Fibroblast of mammary gland (primary cell): Measurements from ENCODE around the gene IFIT3.

Experiments used
- DNase-seq: peaks from one replicate; pipeline ENCODE4 v3.0.0-alpha.2; 2010; ENCODE audit warnings: low read depth
- H3K4me3 ChIP-seq: 2 replicates; pipeline ENCODE4 v1.5.1; 2011; ENCODE audit warnings: low read depth, mild to moderate bottlenecking, low read length, moderate library complexity; ENCODE audit not compliant: control insufficient read depth
- TF ChIP-seq, protein P1 (sequence below): conservative IDR thresholded peaks from 2 replicates; pipeline ENCODE4 v1.5.1; 2011; ENCODE audit warnings: low read depth, low read length, inconsistent platforms; ENCODE audit not compliant: control insufficient read depth, insufficient read depth

Gene IFIT3

DNA sequence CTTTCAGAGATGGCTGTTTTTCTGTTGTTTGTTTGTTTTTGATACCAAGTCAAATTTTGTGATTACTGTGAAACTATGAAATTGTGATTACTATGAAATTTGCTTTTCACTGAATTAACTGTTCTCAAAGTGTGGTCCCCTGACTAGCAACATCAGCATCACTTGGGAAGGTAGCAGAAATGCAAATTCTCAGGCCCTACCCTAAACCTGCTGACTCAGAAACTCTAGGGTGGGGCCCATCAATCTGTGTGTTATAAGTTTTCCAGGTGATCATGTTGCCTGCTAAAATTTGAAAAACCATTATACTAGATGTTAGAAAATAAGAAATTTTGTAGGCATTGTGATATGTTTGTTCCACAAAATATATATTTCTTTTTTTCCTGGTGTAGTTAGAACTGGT is 51.3 kb downstream of the IFIT3 start:
- no peak for DNase-seq
- no peak overlapping the region for H3K4me3 ChIP-seq
- TF ChIP-seq, protein P1, sequence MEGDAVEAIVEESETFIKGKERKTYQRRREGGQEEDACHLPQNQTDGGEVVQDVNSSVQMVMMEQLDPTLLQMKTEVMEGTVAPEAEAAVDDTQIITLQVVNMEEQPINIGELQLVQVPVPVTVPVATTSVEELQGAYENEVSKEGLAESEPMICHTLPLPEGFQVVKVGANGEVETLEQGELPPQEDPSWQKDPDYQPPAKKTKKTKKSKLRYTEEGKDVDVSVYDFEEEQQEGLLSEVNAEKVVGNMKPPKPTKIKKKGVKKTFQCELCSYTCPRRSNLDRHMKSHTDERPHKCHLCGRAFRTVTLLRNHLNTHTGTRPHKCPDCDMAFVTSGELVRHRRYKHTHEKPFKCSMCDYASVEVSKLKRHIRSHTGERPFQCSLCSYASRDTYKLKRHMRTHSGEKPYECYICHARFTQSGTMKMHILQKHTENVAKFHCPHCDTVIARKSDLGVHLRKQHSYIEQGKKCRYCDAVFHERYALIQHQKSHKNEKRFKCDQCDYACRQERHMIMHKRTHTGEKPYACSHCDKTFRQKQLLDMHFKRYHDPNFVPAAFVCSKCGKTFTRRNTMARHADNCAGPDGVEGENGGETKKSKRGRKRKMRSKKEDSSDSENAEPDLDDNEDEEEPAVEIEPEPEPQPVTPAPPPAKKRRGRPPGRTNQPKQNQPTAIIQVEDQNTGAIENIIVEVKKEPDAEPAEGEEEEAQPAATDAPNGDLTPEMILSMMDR, result no peak

DNA sequence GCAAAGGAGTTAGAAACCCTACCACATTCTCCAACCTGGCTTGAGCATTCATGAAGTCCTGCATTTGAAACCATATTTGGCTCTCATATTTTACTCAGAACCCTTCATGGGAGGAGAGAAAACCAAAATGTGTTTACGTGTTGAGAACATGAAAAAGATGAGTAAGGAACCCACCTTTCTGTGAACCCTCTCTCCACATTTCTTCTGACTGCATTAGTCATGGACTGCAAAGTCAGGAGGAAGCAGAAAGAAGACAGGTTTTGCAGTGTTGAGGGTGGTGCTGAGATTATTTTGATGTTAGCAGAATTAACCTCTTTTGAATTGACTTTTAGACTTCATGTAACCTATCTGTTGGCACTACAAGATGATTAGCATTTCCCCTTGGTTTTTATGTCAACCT is 55.0 kb downstream of the IFIT3 start:
- no peak overlapping the region for H3K4me3 ChIP-seq
- TF ChIP-seq, protein P1, result no peak
- no peak for DNase-seq

DNA sequence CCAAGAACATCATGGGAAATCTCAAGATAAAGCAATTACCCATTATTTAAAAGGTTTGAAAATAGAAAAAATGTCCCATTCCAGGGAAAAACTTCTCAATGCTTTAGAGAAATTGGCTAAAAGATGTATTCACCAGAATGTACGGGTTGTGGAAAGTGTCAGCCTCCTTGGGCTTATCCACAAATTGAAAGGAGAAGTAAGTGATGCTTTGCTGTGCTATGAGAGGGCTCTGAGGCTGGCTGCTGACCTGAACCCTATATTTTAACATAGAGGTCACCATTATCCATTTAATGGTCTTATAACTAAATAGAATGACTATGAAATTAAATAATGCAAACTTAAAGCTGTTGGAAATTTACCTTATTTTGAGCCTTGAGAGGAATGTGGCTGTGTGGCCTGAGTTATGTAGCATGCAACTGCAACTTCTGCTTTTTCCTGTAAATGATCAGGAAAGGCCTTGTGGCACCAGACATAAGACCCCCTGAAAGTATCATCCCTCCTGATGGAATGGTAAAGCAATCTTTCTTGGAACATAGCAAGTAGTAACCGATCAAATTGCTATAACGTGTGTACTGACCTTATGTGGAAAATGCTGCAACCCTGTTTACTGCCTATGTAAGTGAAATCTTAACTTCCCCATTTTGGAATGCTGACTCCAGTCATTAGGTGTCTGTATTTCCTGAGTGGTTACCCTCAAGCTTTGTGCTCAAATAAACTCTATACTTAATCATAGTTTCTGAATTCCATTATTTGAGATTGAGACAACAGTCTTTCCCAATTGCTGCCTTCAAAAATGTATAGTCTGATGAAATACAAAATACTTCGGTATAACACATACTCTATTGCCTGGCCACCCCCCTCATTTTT is 56.9 kb downstream of the IFIT3 start:
- DNase-seq, result no peak

DNA sequence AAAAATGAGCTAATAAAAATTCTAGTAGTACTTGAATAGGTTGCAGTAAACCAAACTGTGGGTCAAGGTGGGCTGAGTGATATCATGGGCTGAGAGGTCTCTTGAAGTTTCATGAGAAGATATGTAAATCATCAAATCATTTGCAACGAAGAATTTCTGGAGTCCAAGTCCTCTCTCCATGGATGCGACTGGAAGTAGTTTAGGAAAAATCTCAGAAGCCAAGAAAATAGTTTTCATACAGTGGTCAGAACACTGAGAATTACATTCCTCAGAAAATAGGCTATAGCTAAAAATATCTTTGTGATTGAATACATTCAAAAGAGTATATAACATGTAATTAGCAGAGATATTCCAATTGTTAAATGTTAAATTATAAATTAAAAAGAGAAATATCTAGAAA is 61.0 kb downstream of the IFIT3 start:
- TF ChIP-seq, protein P1, result no peak

More for the DNA sequence above, 56.9 kb downstream of the IFIT3 start:
- H3K4me3 ChIP-seq, result no peak overlapping the region
- TF ChIP-seq, protein P1, result no peak

DNA sequence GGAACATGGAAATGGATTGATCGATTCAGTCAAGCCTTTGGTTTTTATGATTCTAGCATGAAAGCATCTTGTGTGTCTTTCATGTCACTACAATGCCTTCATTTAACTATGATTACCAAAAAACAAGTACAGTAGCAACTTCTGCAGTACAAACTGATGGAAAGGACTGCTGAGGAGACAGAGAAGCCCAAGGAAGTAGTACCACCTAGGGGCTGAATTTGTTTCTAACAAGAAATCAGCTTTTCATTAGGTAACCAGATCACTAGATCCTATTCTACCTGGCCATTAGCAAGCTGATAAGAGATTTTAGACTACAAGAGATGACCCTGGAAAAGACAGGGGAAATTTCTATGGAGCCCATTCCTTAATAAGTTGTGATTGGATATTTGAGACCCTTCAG is 61.5 kb downstream of the IFIT3 start:
- DNase-seq, result peak; percentile 56
- H3K4me3 ChIP-seq, result no peak overlapping the region
- TF ChIP-seq, protein P1, result peak; percentile 47

More for the DNA sequence above, 61.0 kb downstream of the IFIT3 start:
- no peak overlapping the region for H3K4me3 ChIP-seq
- DNase-seq, result no peak
